ENCODE results near the gene CHD5. TPM values are rescaled to one million over a fixed set of nuclear protein-coding genes. Genes with fewer than 3 reads are reported as not detected.

CHD5 gene
- polyA plus RNA-seq, 1 donor (not counting 4 experiments of a cell fraction or from before 2014, with no cell fraction given) = 0.07 TPM

- no peak for TF ChIP-seq EZH2 (IDR thresholded peaks at IDR 0.05; ENCODE audit: low read length)
- TF ChIP-seq, protein P1, sequence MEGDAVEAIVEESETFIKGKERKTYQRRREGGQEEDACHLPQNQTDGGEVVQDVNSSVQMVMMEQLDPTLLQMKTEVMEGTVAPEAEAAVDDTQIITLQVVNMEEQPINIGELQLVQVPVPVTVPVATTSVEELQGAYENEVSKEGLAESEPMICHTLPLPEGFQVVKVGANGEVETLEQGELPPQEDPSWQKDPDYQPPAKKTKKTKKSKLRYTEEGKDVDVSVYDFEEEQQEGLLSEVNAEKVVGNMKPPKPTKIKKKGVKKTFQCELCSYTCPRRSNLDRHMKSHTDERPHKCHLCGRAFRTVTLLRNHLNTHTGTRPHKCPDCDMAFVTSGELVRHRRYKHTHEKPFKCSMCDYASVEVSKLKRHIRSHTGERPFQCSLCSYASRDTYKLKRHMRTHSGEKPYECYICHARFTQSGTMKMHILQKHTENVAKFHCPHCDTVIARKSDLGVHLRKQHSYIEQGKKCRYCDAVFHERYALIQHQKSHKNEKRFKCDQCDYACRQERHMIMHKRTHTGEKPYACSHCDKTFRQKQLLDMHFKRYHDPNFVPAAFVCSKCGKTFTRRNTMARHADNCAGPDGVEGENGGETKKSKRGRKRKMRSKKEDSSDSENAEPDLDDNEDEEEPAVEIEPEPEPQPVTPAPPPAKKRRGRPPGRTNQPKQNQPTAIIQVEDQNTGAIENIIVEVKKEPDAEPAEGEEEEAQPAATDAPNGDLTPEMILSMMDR (optimal IDR thresholded peaks at IDR 0.05 in 1 of 3, IDR thresholded peaks at IDR 0.05 in 1 of 3, conservative IDR thresholded peaks at IDR 0.05 in 1 of 3; ENCODE audit: extremely low read depth in 1 of 3, insufficient read depth in 2 of 3, low read length in 3 of 3) = no peak
- Histone ChIP-seq H3K4me1 (ENCODE audit: control insufficient read depth, extremely low read depth, insufficient read depth, low read length) (no peaks in the 10 kb centered on the region), H3K9me3 (ENCODE audit: control insufficient read depth, low read depth, low read length) (no peaks in the 10 kb centered on the region), H4K20me1 (ENCODE audit: control insufficient read depth, extremely low read depth, insufficient read depth, low read length) (no peaks in the 10 kb centered on the region), H3K27me3 (ENCODE audit: control insufficient read depth, extremely low read depth, insufficient read depth, low read length) (peaks cover 6% of the 10 kb centered on the region), H3K27ac (ENCODE audit: control insufficient read depth, insufficient read depth, low read length) (no peak overlapping the region), H3K79me2 (ENCODE audit: control insufficient read depth, insufficient read depth, low read length) (no peaks in the 10 kb centered on the region), H3K36me3 (ENCODE audit: control insufficient read depth in 2 of 2, extremely low read depth in 1 of 2, insufficient read depth in 2 of 2, low read length in 2 of 2) (no peaks in the 10 kb centered on the region), H2AFZ (ENCODE audit: control insufficient read depth, low read length) (no peak overlapping the region), H3K4me3 (ENCODE audit: control insufficient read depth in 2 of 3, extremely low read depth in 1 of 3, insufficient read depth in 2 of 3, low read depth in 1 of 3, low read length in 3 of 3) (no peak overlapping the region), H3K4me2 (ENCODE audit: control insufficient read depth, extremely low read depth, insufficient read depth, low read depth, low read length) (no peak overlapping the region), H3K9ac (ENCODE audit: control insufficient read depth, extremely low read depth, insufficient read depth, low read length) (no peak overlapping the region), H3K9me1 (ENCODE audit: control insufficient read depth, extremely low read depth, insufficient read depth, low read length) (no peaks in the 10 kb centered on the region)
- FAIRE-seq (no peak), DNase-seq (ENCODE audit: low read depth, low spot score) (no peak)
- dilution Hi-C loops (cut with MboI; ENCODE audit: extremely low pct_ligation_motif_present, low sequenced_read_pairs) = no loop called here
Observed at GRCh38 chr1:6088956-6089355, 91.2 kb downstream of the CHD5 start.

DNA sequence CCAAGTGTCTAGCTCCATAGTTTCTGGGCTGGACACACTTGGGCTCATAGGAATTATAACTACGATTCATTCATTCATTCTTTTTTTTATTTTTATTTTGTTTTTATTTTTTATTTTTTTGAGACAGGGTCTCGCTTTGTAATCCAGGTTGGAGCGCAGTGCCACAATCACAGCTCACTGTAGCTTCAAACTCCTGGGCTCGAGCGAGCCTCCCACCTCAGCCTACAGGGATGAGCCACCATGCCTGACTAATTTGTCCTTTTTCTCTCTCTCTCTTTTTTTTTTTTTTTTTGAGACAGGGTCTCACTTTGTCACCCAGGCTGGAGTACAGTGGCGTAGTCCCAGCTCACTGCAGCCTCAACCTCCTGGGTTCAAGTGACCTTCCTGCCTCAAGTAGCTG, 92.2 kb downstream of the CHD5 start:
- no peak overlapping the region for H3K4me2 ChIP-seq (ENCODE audit: control insufficient read depth, extremely low read depth, insufficient read depth, low read depth, low read length)
- H3K9ac ChIP-seq (ENCODE audit: control insufficient read depth, extremely low read depth, insufficient read depth, low read length) = no peak overlapping the region
- FAIRE-seq (no peak), DNase-seq (ENCODE audit: low read depth, low spot score) (no peak)
- no peak overlapping the region for H3K4me3 ChIP-seq (ENCODE audit: control insufficient read depth in 2 of 3, extremely low read depth in 1 of 3, insufficient read depth in 2 of 3, low read depth in 1 of 3, low read length in 3 of 3)
- no peak overlapping the region for H2AFZ ChIP-seq (ENCODE audit: control insufficient read depth, low read length)
- no peaks in the 10 kb centered on the region for H3K79me2 ChIP-seq (ENCODE audit: control insufficient read depth, insufficient read depth, low read length)
- H3K27me3 ChIP-seq (ENCODE audit: control insufficient read depth, extremely low read depth, insufficient read depth, low read length) = peaks cover 6% of the 10 kb centered on the region
- no peaks in the 10 kb centered on the region for H3K9me1 ChIP-seq (ENCODE audit: control insufficient read depth, extremely low read depth, insufficient read depth, low read length)
- dilution Hi-C loops (cut with MboI; ENCODE audit: extremely low pct_ligation_motif_present, low sequenced_read_pairs) = no loop called here
- no peak for TF ChIP-seq EZH2 (IDR thresholded peaks at IDR 0.05; ENCODE audit: low read length)
- TF ChIP-seq, protein P1 (optimal IDR thresholded peaks at IDR 0.05 in 1 of 3, IDR thresholded peaks at IDR 0.05 in 1 of 3, conservative IDR thresholded peaks at IDR 0.05 in 1 of 3; ENCODE audit: extremely low read depth in 1 of 3, insufficient read depth in 2 of 3, low read length in 3 of 3) = no peak
- no peak overlapping the region for H3K27ac ChIP-seq (ENCODE audit: control insufficient read depth, insufficient read depth, low read length)
- no peaks in the 10 kb centered on the region for H3K9me3 ChIP-seq (ENCODE audit: control insufficient read depth, low read depth, low read length)
- H4K20me1 ChIP-seq (ENCODE audit: control insufficient read depth, extremely low read depth, insufficient read depth, low read length) = no peaks in the 10 kb centered on the region
- no peaks in the 10 kb centered on the region for H3K36me3 ChIP-seq (ENCODE audit: control insufficient read depth in 2 of 2, extremely low read depth in 1 of 2, insufficient read depth in 2 of 2, low read length in 2 of 2)
- H3K4me1 ChIP-seq (ENCODE audit: control insufficient read depth, extremely low read depth, insufficient read depth, low read length) = no peaks in the 10 kb centered on the region

All from keratinocyte (primary cell).